Measurements from ENCODE around the gene ATP8A1.

Gene ATP8A1

DNA sequence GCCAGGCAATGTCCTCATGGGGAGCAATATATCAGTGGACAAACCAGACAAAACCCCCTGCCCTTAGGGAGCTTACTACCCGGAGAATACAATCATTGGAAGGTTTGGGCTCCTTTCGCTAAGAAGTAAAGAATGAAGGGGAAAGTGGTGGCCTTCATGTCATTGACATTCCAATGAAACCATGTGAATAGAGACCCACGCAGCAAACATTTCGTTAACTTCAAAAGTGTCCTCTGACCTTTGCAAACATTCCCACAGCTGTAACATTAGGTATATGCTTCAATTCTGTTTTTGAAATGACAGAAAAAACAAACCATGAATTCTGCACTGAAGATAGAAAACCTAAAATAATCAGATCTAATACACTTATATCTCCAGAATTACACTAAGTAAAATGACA is 7.0 kb downstream of the ATP8A1 start:
- TF ChIP-seq, protein P1, sequence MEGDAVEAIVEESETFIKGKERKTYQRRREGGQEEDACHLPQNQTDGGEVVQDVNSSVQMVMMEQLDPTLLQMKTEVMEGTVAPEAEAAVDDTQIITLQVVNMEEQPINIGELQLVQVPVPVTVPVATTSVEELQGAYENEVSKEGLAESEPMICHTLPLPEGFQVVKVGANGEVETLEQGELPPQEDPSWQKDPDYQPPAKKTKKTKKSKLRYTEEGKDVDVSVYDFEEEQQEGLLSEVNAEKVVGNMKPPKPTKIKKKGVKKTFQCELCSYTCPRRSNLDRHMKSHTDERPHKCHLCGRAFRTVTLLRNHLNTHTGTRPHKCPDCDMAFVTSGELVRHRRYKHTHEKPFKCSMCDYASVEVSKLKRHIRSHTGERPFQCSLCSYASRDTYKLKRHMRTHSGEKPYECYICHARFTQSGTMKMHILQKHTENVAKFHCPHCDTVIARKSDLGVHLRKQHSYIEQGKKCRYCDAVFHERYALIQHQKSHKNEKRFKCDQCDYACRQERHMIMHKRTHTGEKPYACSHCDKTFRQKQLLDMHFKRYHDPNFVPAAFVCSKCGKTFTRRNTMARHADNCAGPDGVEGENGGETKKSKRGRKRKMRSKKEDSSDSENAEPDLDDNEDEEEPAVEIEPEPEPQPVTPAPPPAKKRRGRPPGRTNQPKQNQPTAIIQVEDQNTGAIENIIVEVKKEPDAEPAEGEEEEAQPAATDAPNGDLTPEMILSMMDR (IDR thresholded peaks at IDR 0.05; ENCODE audit: extremely low read depth, insufficient read depth, missing control alignments) = no peak
- in situ Hi-C loops (cut with MboI; ENCODE audit: low pct_unique_long_range_greater_than_20kb, low sequenced_read_pairs, unreplicated experiment) = no loop called here
- DNase-seq (ENCODE audit: low spot score) = no peak

DNA sequence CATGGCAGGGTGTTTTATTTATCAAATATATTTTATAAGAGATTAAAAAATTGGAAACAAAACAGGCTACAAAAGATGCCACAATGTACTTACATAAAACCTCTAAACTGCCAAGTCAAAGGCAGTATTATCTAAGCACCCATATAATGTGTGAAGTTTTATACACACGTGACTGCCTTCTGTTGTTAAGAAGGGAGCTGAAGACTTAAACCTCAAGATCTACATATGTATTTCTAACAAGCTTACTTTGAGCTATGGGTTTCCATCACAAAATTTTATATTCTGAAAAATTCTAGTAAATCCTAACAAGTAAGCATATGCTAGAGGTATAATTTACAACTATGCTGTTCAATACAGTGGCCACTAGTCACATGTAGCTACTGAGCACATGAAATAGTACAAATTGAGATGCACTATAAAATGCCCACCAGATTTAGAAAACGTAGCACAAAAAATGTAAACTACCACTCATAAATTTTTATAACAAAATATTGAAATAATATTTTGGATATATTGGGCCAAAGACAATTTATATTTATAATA is 9.8 kb downstream of the ATP8A1 start:
- TF ChIP-seq, protein P1 (IDR thresholded peaks at IDR 0.05; ENCODE audit: extremely low read depth, insufficient read depth, missing control alignments) = no peak
- in situ Hi-C loops (cut with MboI; ENCODE audit: low pct_unique_long_range_greater_than_20kb, low sequenced_read_pairs, unreplicated experiment) = no loop called here

DNA sequence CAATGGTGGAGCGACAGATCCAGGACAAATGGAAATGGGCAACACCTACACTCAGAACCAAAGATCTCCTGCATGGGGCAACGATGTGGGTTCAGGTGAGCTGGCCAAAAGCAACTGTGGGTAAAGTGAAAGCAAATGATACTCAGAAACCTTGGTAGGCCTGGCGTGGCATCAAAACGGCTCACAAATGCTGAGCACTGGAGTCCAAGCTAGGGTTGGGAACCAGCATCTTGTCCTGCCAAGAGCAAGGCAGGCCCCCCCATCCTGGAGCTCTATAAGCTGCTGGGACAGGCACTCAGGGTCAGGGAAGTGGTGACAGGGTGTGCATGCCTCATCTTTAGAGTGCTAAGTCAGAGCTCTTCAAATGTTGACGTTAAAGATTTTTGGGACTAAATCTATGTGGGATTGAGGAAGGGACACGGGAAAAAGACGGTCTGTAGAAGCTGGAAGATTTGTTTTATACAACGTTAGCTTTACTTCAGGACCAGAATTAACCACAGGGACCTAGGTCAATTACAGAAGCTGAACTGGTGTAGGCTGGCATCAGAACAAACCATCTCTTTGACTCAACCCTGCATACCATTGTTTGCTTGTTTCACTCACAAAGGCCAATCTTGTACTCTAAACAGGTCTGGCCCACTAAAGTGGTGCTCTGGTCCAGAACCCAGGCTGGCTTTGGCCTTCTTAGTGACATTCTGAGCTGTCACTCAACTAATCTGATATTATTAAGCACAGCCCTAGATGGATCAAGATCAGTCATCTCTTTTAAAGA is 10.7 kb downstream of the ATP8A1 start:
- no peak for DNase-seq (ENCODE audit: low spot score)
- TF ChIP-seq, protein P1 (IDR thresholded peaks at IDR 0.05; ENCODE audit: extremely low read depth, insufficient read depth, missing control alignments) = no peak
- in situ Hi-C loops (cut with MboI; ENCODE audit: low pct_unique_long_range_greater_than_20kb, low sequenced_read_pairs, unreplicated experiment) = no loop called here

More for the DNA sequence above, 9.8 kb downstream of the ATP8A1 start:
- DNase-seq (ENCODE audit: low spot score) = no peak

DNA sequence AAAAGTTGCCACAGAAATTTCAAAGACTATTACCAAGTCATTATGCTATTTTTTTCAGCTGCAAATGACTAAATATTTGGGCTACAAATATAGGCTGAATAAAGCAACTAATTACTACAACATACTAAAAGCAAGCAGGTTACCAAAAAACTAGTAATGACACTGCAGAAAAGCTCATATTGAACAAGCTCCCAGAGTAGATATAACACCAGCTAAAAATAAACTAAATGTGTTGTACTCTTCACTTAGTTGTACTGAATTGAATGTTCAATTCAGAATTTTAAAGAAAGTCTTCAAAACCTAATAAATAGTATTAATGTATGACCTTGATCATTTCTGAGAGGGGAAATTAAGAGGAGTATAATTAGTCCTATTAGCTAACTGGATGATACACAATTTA is 12.0 kb downstream of the ATP8A1 start:
- in situ Hi-C loops (cut with MboI; ENCODE audit: low pct_unique_long_range_greater_than_20kb, low sequenced_read_pairs, unreplicated experiment) = no loop called here
- TF ChIP-seq, protein P1 (IDR thresholded peaks at IDR 0.05; ENCODE audit: extremely low read depth, insufficient read depth, missing control alignments) = no peak
- no peak for DNase-seq (ENCODE audit: low spot score)

DNA sequence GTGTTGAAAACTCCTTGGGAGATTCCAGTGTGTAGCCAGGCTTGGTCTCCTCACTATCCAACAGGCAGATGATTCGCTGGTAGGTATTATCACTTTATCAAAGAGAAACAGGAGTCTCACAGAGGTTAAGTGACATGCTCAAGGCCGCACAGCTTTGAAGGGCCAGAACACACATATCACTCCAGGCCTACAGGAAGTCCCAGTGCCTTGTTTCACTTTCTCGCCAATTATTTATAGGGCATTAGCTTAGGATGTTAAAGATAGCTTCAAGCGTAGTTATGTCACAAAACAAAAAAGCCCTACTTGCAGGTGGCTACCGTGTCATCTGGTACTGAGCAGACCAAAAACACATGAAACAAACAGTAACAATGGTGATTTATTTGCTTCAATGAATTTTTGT is 13.2 kb downstream of the ATP8A1 start:
- DNase-seq (ENCODE audit: low spot score) = peak; percentile 40
- in situ Hi-C loops (cut with MboI; ENCODE audit: low pct_unique_long_range_greater_than_20kb, low sequenced_read_pairs, unreplicated experiment) = no loop called here
- TF ChIP-seq, protein P1 (IDR thresholded peaks at IDR 0.05; ENCODE audit: extremely low read depth, insufficient read depth, missing control alignments) = no peak

DNA sequence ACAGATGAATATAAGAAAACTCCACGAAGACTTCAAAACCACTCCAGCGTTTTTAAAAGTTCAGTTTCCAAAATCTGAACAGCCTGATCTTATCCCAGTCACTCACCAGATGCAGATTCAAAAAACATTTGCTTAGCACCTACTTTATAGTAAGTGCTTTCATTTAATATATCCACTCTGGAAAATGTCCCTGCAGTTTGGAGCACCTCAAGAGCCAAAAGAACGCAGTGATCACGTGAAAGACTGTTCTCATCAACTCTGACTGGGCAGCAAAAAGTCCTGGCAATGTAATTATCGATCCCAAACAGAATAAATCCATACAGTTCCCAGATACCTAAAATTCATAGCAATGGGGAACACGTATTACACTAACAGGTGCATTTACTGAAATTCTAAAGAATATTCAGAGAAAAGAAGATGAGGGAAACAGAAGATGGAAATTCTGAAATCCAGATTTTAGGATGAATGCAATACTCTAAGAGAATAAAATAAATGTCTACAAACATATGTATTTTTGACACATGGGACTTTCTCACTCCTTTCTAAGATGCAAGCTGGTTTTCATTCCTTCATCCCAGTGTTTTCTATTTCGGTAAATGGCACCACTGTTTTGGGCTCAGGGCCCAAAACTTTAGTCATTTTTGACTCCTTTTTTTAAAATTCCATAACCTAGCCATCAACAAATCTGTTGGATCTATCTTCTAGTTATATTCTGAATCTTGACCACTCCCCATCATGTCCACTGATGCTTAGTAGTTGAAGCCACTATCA is 13.9 kb downstream of the ATP8A1 start:
- in situ Hi-C loops (cut with MboI; ENCODE audit: low pct_unique_long_range_greater_than_20kb, low sequenced_read_pairs, unreplicated experiment) = no loop called here
- TF ChIP-seq, protein P1 (IDR thresholded peaks at IDR 0.05; ENCODE audit: extremely low read depth, insufficient read depth, missing control alignments) = no peak
- DNase-seq (ENCODE audit: low spot score) = no peak

Measured in GM13977 (cell line).